Muscle of arm (tissue), 12 donors: ENCODE measurements around the gene TYRO3. TPM values are rescaled to one million over a fixed set of nuclear protein-coding genes. Genes with fewer than 3 reads are reported as not detected.

Experiments used
- polyA plus RNA-seq, 12 donors: library from polyadenylated mRNA; unstranded; fragments of 120-200 nt; gene quantifications; one replicate each; pipeline ENCODE4 v1.2.1, GENCODE V29; 2013; ENCODE audit not compliant: insufficient read length in 12 of 12

Gene TYRO3
- polyA plus RNA-seq, 12 donors: 12.1 to 31.9 (median 20.8) TPM; not detected in 1

Other genes with a start within 250 kb of the TYRO3 start
- 1 to 10 TPM in 11 of 12 donors, not detected in 1; 2.6 to 9.3 (median 3.9) TPM for gene OIP5, start 226.6 kb upstream of the TYRO3 start, polyA plus RNA-seq
- 10 to 100 TPM in 11 of 12 donors, not detected in 1; 21.7 to 88.5 (median 45.9) TPM for gene NUSAP1, start 226.3 kb upstream of the TYRO3 start, polyA plus RNA-seq
- gene NDUFAF1, start 156.7 kb upstream of the TYRO3 start, polyA plus RNA-seq: 10 to 100 TPM in 10 of 12 donors, not detected in 2; 15.4 to 23.1 (median 20.1) TPM
- gene RTF1, start 142.1 kb upstream of the TYRO3 start, polyA plus RNA-seq: 10 to 100 TPM in 11 of 12 donors, not detected in 1; 48.4 to 70.5 (median 53.7) TPM
- 10 to 100 TPM in 1 of 12 donors, under 1 TPM in 10, not detected in 1; 0.22 to 14.4 (median 0.36) TPM for gene ITPKA, start 65.3 kb upstream of the TYRO3 start, polyA plus RNA-seq
- gene LTK, start 45.4 kb upstream of the TYRO3 start, polyA plus RNA-seq: 10 to 100 TPM in 5 of 12 donors, 1 to 10 TPM in 6, not detected in 1; 5.0 to 15.6 (median 9.7) TPM
- gene RPAP1, start 15.0 kb upstream of the TYRO3 start, polyA plus RNA-seq: 10 to 100 TPM in 11 of 12 donors, not detected in 1; 18.8 to 39.1 (median 20.5) TPM
- 10 to 100 TPM; 19.2 to 34.4 (median 23.2) TPM for gene MGA, start 101.2 kb downstream of the TYRO3 start, polyA plus RNA-seq
- 10 to 100 TPM in 5 of 12 donors, 1 to 10 TPM in 6, not detected in 1; 5.8 to 28.6 (median 10.0) TPM for gene MAPKBP1, start 215.3 kb downstream of the TYRO3 start, polyA plus RNA-seq